Raji (cell line): ENCODE data around the gene TTC32.

Experiments used
- POLR2A ChIP-seq: IDR thresholded peaks from 2 replicates; pipeline ENCODE4 v1.6.1; 2011; ENCODE audit warnings: low read depth, low read length, control low read depth; ENCODE audit not compliant: insufficient read depth

TTC32 gene

GRCh38 chr2:19868224-19868623, 33.6 kb downstream of the TTC32 start:
- no peak for TF ChIP-seq POLR2A

DNA sequence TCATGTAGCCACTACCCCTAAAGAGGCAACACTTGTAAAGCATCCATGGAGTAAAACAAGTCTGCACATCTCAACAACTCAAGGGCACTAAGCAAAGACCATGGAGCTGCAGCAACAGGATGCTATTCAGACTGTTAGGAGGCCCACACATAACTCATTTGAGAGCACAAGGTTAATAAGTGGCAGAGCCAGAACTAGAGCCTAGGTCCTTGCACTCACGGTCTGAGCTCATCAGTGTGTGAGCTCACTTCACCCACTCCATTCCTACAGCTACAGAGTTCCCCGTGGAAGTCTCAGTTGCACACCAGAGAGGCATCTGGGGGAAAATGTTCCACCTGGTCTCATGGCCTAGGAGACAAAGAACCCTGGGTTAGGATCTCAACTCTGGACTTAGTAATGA, 35.0 kb downstream of the TTC32 start:
- TF ChIP-seq POLR2A: no peak

DNA sequence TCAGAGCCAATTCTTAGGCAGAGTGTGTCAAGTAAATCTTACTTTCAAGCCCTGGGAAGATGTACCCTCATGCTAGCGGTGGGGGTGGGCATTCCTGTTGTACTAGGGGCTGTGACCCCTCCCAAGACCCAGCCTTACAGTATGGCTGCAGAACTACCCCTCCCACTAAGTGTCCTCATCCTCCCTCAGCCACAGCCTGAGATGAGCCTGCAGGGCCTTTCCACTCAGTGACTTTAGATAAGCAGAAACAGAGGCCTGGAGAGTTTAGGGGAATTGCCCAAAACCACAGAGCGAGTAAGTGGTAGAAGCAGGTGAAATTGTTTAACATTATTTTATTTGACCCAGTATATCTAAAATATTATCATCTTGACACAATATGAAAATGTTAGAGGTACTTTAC, 36.6 kb downstream of the TTC32 start:
- no peak for TF ChIP-seq POLR2A

DNA sequence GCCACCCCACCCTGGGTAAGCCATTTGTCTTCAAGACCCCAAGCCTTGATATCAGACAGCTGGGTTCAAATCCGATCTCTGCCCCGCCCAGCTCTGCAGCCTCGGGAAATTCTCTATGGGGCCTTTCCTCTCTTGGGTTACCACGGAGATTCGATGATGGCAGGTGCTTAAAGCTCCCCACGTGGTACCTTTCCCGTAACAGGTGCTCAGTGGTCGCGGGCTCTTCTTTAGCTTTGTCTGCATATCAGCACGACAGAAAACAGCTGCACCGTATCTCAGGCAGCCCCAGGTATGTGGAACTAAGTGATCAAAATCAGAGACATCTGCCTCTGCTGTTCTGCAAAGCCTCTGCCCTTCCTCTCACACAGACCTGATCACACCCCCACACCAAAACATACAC, 37.4 kb downstream of the TTC32 start:
- TF ChIP-seq POLR2A: no peak

GRCh38 chr2:19863303-19864041, 38.3 kb downstream of the TTC32 start:
- TF ChIP-seq POLR2A: no peak

- TF ChIP-seq POLR2A: no peak
Observed at GRCh38 chr2:19861813-19862212, 40.0 kb downstream of the TTC32 start.

GRCh38 chr2:19860022-19860421, 41.8 kb downstream of the TTC32 start:
- no peak for TF ChIP-seq POLR2A

DNA sequence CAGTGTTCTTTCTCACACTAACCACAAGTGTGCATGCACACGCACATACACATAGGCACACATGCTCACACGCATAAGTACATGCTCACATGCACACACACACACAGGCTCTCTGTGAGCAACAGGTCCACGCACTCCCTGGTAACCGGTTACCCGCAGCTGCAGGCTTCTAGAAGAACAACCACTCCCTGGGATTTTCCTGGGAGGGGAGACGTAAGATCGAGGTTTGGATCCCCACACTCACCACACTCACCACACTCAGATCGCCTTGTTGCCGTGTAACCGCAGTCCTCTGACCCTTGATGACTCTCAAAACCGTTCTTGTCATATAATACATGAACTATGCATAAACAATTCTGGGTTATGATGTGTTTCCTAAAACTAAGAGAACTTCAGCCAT, 42.2 kb downstream of the TTC32 start:
- no peak for TF ChIP-seq POLR2A

GRCh38 chr2:19857806-19858205, 44.0 kb downstream of the TTC32 start:
- no peak for TF ChIP-seq POLR2A

DNA sequence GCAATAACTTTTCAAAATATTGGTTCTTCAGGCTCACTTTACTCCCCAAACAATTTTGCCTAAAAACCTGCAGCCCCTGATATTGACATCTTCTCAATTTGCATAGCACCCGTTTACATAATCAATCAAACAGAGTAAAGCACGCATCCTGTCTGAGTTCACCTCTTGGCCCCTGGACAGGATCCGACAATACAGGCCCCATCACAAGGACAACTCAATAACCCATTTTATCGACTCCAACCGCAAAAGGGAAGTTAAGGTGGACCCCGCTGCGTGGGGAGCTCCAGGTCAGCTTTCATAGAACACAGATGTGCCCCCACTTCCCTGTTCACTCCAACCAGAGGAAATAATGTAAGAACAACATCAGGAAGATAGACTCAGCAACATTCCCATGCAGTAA, 44.7 kb downstream of the TTC32 start:
- no peak for TF ChIP-seq POLR2A

GRCh38 chr2:19855542-19856431, 46.0 kb downstream of the TTC32 start:
- no peak for TF ChIP-seq POLR2A

DNA sequence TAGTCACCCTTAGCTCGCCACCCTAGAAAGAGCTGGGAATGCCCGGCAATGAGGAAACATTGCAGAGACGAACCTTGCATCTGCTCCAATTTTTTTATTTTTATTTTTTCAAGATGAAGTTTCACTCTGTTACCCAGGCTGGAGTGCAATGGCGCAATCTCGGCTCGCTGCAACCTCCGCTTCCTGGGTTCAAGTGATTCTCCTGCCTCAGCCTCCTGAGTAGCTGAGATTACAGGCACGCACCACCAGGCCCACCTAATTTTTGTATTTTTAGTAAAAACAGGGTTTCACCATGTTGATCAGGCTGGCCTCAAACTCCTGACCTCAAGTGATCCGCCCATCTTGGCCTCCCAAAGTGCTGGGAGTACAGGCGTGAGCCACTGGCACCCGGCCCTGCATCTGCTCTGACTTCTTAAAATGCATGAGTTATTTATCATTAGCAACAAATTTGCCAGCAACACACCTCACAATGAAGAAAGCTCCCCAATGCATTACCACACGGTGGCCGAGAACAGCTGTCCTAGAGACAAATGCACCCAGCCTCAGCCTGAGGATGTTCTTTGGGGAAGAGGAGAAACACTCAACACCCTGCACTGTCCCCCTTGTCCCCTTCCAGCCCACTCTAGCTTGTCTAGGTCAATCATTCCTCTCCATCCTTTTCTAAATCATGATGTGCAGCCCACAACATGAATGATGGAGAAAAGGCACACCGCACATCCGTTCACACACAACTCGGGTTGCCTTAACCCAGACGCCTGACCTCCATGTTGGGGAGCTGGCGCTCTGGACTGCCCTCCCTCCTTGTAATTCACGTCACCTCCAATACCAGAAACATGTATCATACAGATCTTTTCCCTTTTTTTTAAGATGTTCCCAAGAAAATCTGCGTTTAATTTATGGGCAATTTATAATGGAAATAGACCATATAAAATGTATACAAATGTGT, 46.9 kb downstream of the TTC32 start:
- no peak for TF ChIP-seq POLR2A

DNA sequence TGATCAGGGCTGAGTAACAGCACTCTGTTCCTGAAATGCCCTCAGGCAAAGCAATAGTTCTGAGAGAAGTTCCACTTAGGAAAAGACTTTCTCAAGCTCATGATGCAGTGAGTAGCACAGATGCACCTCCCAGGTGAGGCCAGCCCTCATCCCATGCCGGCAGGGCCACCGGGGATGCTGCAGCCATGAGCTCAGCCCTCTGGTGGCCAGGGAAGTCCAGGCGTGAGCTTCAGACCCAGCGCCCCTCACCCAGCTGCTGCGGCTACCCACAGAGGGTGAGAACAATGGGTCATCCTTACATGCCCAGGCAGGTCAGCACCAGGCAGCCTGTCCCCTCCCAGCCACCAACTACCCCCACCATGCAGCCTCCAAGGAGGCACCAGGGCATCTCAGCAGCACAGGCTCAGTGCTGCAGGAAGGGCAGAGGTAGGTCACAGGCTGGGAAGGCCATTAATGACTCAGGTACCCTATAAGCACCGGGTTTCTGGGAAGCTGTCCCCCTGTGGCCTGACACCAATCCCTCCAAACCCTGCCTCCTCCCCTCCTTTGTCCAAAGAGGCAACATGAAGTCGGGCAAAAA, 50.6 kb downstream of the TTC32 start:
- TF ChIP-seq POLR2A: no peak

DNA sequence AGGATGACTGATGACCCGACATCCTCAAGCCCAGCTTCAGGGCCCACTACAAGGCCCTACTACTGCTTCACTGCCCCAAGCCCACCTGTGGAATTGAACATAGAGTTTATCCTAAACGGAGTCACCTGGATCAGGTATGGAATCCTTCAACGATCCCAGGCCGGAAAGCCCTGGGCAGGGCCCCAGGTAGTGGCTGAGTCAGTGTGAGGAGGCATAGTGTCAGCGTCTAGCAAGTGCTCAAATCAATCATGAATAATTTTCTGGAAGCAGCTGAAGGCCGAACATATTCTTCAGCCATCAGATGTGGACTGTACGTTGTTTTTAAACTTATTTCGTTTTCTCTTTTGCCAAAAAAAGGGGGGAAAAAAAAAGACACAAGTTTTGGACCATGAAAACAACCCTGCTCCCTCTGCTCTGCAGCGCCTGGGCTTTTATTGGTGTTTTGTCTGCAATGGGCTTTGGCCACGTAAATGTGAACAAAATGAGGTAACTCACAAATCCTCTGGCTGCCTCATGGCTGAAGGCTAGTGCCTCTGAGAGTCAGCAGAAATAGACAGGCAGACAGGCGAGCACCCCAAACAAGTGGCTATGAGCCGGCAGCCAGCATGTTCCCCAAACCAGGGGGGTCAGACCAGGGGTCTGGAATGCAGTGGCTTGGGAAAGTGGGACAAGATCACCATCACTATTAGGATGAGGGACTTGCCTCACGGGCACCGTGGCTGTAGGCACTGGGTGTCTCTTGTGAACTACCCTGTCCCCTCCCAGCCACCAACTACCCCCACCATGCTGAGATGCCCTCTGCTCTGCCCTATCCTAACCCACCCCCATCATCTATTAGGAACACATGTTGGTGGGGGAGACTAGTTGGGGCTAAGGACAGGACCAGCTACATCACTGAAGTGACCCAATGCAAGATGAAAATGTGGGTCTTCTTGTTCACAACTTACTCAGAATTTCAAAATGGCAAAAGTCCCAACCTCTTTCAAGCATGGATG, 51.4 kb downstream of the TTC32 start:
- TF ChIP-seq POLR2A: no peak
